ENCODE data around the gene SEMA4B.

DNA sequence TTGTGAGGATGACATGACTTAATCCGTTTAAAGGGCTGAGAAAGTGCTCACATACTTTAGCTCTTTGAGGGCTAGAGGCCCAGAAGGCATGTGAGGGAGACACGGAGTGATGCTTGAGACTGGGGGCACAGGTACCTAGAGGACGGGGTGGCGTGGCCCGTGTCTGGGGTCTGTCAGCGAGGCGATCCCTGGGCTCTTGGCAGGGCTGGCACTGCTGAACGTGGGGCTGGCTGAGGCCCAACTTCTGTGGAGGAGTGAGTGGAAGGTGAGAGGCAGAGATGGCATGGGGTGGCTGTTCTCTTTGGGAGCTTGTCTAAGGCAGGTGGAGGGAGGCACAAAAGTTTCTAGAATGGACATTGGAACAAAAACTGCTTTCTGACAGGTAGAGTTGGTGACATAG lies 9.5 kb downstream of the SEMA4B start:
- TF ChIP-seq EP300 (IDR thresholded peaks at IDR 0.05) (no peak), CTCF (IDR thresholded peaks at IDR 0.05) (no peak)
